Heart right ventricle (tissue), 16 donors: ENCODE measurements around the gene NAV3. TPM values are rescaled to one million over a fixed set of nuclear protein-coding genes. Genes with fewer than 3 reads are reported as not detected.

Experiments
- ATAC-seq, 8 donors: fragments of 200-7000 bp; cut with Tn5 transposase; one replicate each; pipeline ENCODE4 v1.9.1; 2020; ENCODE audit warnings: mild to moderate bottlenecking in 8 of 8, moderate library complexity in 8 of 8, moderate number of reproducible peaks in 1 of 8
- DNase-seq, 2 donors: peaks; one replicate each; pipeline ENCODE4 v3.0.0-alpha.2; 2020
- H3K27ac ChIP-seq, 10 donors: fragments of 200-600 bp; sonication (generic) in 2 of 10; one replicate each; pipeline versions ENCODE4 v1.5.0 to v1.8.0; 2020 to 2022; ENCODE audit warnings: mild to moderate bottlenecking in 3 of 10
- H3K27me3 ChIP-seq, 7 donors: fragments of 200-600 bp; one replicate each; pipeline ENCODE4 v1.8.0; 2021 to 2022; ENCODE audit warnings: mild to moderate bottlenecking in 2 of 7
- H3K36me3 ChIP-seq, 9 donors: fragments of 200-600 bp; sonication (generic) in 1 of 9; one replicate each; pipeline versions ENCODE4 v1.5.0 to v1.8.0; 2020 to 2022; ENCODE audit warnings: mild to moderate bottlenecking in 2 of 9
- H3K4me1 ChIP-seq, 9 donors: fragments of 200-600 bp; sonication (generic) in 1 of 9; one replicate each; pipeline versions ENCODE4 v1.5.0 to v1.8.0; 2020 to 2022; ENCODE audit warnings: mild to moderate bottlenecking in 4 of 9
- H3K4me3 ChIP-seq, 10 donors: fragments of 200-600 bp; sonication (generic) in 2 of 10; one replicate each; pipeline versions ENCODE4 v1.5.0 to v1.8.0; 2020 to 2022; ENCODE audit warnings: mild to moderate bottlenecking in 7 of 10, moderate library complexity in 2 of 10
- H3K9me3 ChIP-seq, 11 donors: fragments of 200-600 bp in 10 of 11; sonication (generic) in 2 of 11; one replicate each; pipeline versions ENCODE4 v1.5.0 to v1.8.0; 2013 to 2022; ENCODE audit warnings: mild to moderate bottlenecking in 2 of 11, control low read depth in 1 of 11, moderate library complexity in 1 of 11
- CTCF ChIP-seq, 9 donors: fragments of 200-600 bp; sonication (generic) in 2 of 9; IDR thresholded peaks; one replicate each; pipeline versions ENCODE4 v1.5.0 to v1.8.0; 2021 to 2022; ENCODE audit warnings: antibody characterized with exemption in 9 of 9, mild to moderate bottlenecking in 5 of 9, moderate library complexity in 1 of 9
- WGBS, 2 donors: extraction: QIAGEN DNeasy Blood & Tissue Kit; methylation state at CpG; one replicate each; pipeline ENCODE4 v1.1.7; 2013; ENCODE audit warnings: inconsistent platforms in 1 of 2; 5-methylcytosine and 5-hydroxymethylcytosine counted together
- intact Hi-C, 10 donors: fragments of 100-400 bp; cut with DNase I; formaldehyde crosslinking; loops; one replicate each; pipeline versions ENCODE4 v1.11.1 to v1.14.2; 2022
- polyA plus RNA-seq, 2 donors: library from polyadenylated mRNA; stranded (reverse); fragments of 200-250 nt; gene quantifications; one replicate each; pipeline ENCODE4 v1.2.3, GENCODE V29; 2013
- total RNA-seq, 10 donors: library from RNA; stranded (reverse); fragmentation: NEBNext Ultra II Directional in 3 of 10; extraction: Animal tissue kit (Norgen Biotek cat#: 25700) in 3 of 10; gene quantifications; one replicate each; pipeline versions ENCODE4 v1.2.1 to v1.2.4, GENCODE V29; 2021 to 2023
- donor health status: Arrhythmogenic right ventricular cardiomyopathy.
- donor health status: ischemic (EF 13 %, LVEDD 7.1; RV severe dilation, severe dysfunction).
- donor health status: healthy with polysubstance abuse.
- donor health status: DM: no; HTN: yes; CAD: no.
- donor health status: DM: no; HTN: no; CAD: no.
- donor health status: ischemic (EF 25% LVEDD 6.9; RV normal size, moderate dysfunction).
- donor health status: ischemic (EF 25% LVEDD 5.7; RV mildly dilated, moderate dysfunction).
- donor health status: healthy.
- donor health status: DM: yes; HTN: yes; CAD: no.
- donor health status: Ischemic cardiomyopathy.
- donor health status: ischemic (EF 35%, LVEDD 5.7; RV mildly dilated, moderate dysfunction).
- donor health status: nonischemic (EF 11% LVEDD 7.7; RV severe dilation, severe dysfunction).
- donor health status: DM: yes; HTN: yes; CAD: no.
- donor health status: PGD.
- donor health status: ischemic (EF 29% LVEDD 5.4; RV normal size, mild dysfunction).
- donor health status: nonischemic (EF 23%, LVEDD 6.1; RV moderate dilation, normal function).

The NAV3 gene
- total and polyA plus RNA-seq, 12 donors: 0.91 to 7.6 (median 4.6) TPM

- H3K4me3 ChIP-seq: no peak overlapping the region
- TF ChIP-seq CTCF (IDR thresholded peaks at IDR 0.05): no peak
- H3K4me1 ChIP-seq: peaks cover 0 to 6% (median 4%) of the 10 kb centered on the region in 9 donors
- DNase-seq (no peak), ATAC-seq (no peak)
- intact Hi-C loops: no loop called here
- no peak overlapping the region for H3K27ac ChIP-seq
- 85 to 88% methylated on average over 3 of the region's 3 CpGs for WGBS, 2 donors
- no peaks in the 10 kb centered on the region for H3K9me3 ChIP-seq
- no peaks in the 10 kb centered on the region for H3K27me3 ChIP-seq
- no peaks in the 10 kb centered on the region for H3K36me3 ChIP-seq
These were observed 60.9 kb downstream of the NAV3 start for GRCh38 chr12:77891518-77892147.

- no peak for TF ChIP-seq CTCF (IDR thresholded peaks at IDR 0.05)
- peaks cover 0 to 6% (median 4%) of the 10 kb centered on the region in 9 donors for H3K4me1 ChIP-seq
- H3K9me3 ChIP-seq: no peaks in the 10 kb centered on the region
- ATAC-seq (no peak), DNase-seq (no peak)
- no peaks in the 10 kb centered on the region for H3K36me3 ChIP-seq
- no peak overlapping the region for H3K4me3 ChIP-seq
- no peak overlapping the region for H3K27ac ChIP-seq
- H3K27me3 ChIP-seq: no peaks in the 10 kb centered on the region
- intact Hi-C loops: no loop called here
These were observed 63.2 kb downstream of the NAV3 start for GRCh38 chr12:77893918-77894317.

- no peaks in the 10 kb centered on the region for H3K9me3 ChIP-seq
- DNase-seq (no peak), ATAC-seq (no peak)
- no peaks in the 10 kb centered on the region for H3K27me3 ChIP-seq
- no peaks in the 10 kb centered on the region for H3K36me3 ChIP-seq
- WGBS, 2 donors: 96 to 98% methylated on average over 2 of the region's 2 CpGs
- TF ChIP-seq CTCF (IDR thresholded peaks at IDR 0.05): no peak
- no peak overlapping the region for H3K4me3 ChIP-seq
- H3K4me1 ChIP-seq: peaks cover 0 to 6% (median 4%) of the 10 kb centered on the region in 9 donors
- intact Hi-C loops: no loop called here
- no peak overlapping the region for H3K27ac ChIP-seq
These were observed 63.9 kb downstream of the NAV3 start for GRCh38 chr12:77894556-77894955.

- Histone ChIP-seq H3K9me3 (peaks cover 0 to 6% (median 0%) of the 10 kb centered on the region in 11 donors), H3K4me1 (peaks cover 0 to 6% (median 4%) of the 10 kb centered on the region in 9 donors), H3K27ac (no peak overlapping the region), H3K4me3 (no peak overlapping the region), H3K36me3 (no peaks in the 10 kb centered on the region), H3K27me3 (no peaks in the 10 kb centered on the region)
- DNase-seq (no peak), ATAC-seq (no peak)
- intact Hi-C loops: no loop called here
- TF ChIP-seq CTCF (IDR thresholded peaks at IDR 0.05): no peak
These were observed 65.0 kb downstream of the NAV3 start for GRCh38 chr12:77895699-77896098.
